GM12892 (cell line): ENCODE data around the gene KLHL26. TPM values are rescaled to one million over a fixed set of nuclear protein-coding genes. Genes with fewer than 3 reads are reported as not detected.
"Not testable (repeated sequence)": the region's sequence is repeated elsewhere in the genome, so short reads cannot be mapped to it uniquely, and the experiment has no call there.

Experiments
- DNase-seq: peaks from one replicate; pipeline ENCODE4 v3.0.0; 2011; ENCODE audit not compliant: insufficient read length
- FAIRE-seq: peaks from 2 replicates; lab custom pipeline; 2011; peaks lifted over from hg19 to GRCh38; lab: Jason Lieb, UNC
- POLR2A ChIP-seq: IDR thresholded peaks from 2 replicates; pipeline ENCODE4 v1.6.1; 2011; ENCODE audit warnings: low read depth, low read length, control low read depth
- POLR2AphosphoS5 ChIP-seq: IDR thresholded peaks from 2 replicates; pipeline ENCODE4 v1.6.1; 2011; ENCODE audit warnings: low read depth, low read length, control low read depth
- TAF1 ChIP-seq: IDR thresholded peaks from 2 replicates; pipeline ENCODE4 v1.6.1; 2011; ENCODE audit warnings: low read depth, mild to moderate bottlenecking, control low read depth, low read length, borderline replicate concordance
- polyA plus RNA-seq: library from polyadenylated mRNA; unstranded; fragments of >200 nt; gene quantifications from one replicate; pipeline ENCODE4 v1.2.1, GENCODE V29; 2012; ENCODE audit warnings: missing spikeins, inconsistent platforms; ENCODE audit not compliant: missing spikeins

Gene KLHL26
- polyA plus RNA-seq, result 1.5 TPM

GRCh38 chr19:18636969-18637629, at the start of gene KLHL26:
TSS of gene KLHL26 (plus strand) at chr19:18637028. CDS start at chr19:18637055, 27 bp downstream.
- no peak for FAIRE-seq
- TF ChIP-seq TAF1, result peak; percentile 69; the same call in 1 of the 2 replicates
- no peak for TF ChIP-seq POLR2AphosphoS5
- peak; percentile 61; the same call in 1 of the 2 replicates for TF ChIP-seq POLR2A
- DNase-seq, result peak; percentile 89

DNA sequence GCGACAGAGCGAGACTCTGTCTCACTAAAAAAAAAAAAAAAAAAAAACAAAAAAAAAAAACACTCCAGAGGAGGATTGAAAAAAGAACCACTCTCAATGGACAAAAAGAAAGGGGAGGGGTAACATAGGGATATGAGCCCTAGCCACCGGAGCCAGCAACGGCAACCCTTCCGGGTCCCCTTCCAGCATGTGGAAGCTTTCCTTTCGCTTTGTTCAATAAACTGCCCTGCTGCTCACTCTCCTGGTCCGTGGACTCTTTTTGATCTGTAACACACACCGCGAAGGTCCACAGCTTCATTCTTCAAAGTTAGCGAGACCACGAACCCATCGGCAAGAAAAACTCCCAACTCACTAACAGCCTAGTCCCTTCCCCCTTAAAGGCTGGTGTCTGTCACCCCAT, 49.3 kb upstream of the KLHL26 start:
- no peak for TF ChIP-seq POLR2A
- TF ChIP-seq TAF1, result no peak
- TF ChIP-seq POLR2AphosphoS5, result no peak
- no peak for DNase-seq
- FAIRE-seq, result no peak

DNA sequence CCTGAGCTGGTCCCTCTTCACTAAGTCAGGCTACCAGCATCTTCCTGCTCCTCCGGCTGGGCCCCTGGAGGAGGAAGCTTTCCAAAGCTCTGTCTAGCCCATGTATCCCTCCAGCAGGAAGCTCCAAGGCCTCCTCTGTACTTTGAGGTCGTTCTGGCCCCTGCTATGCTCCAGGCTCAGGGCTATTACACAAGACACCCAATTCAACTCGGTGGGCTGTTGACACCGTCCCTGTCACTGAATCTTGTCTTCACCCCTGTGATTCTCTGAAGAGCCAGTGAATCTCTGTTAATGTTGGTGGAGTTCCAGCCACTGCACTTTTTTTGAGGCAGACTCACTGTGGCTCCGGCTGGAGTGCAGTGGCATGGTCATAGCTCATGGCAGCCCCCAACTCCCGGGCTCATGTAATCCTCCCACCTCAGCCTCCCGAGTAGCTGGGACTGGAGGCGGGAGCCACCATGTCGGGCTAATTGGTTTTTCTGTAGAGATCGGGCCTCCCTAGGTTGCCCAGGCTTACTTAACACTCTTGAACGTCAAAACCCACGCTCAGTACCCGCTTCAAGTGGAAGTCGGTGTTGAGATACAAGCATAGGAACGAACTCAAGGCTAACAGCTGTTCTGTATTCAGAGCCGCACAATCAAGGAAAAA, 48.7 kb upstream of the KLHL26 start:
- TF ChIP-seq POLR2A (no peak), POLR2AphosphoS5 (no peak), TAF1 (no peak)
- DNase-seq, result no peak
- FAIRE-seq, result no peak

GRCh38 chr19:18588611-18589379, 48.0 kb upstream of the KLHL26 start, which contains the start of gene REX1BD:
TSS of gene REX1BD (plus strand) at chr19:18588798. CDS start at chr19:18588802, 4 bp downstream.
- DNase-seq, result peak; percentile 83
- FAIRE-seq, result peak; percentile 83
- TF ChIP-seq TAF1, result peak; percentile 6; the same call in 1 of the 2 replicates
- peak; percentile 79; the same call in 1 of the 2 replicates for TF ChIP-seq POLR2A
- TF ChIP-seq POLR2AphosphoS5, result 0 out of 2 replicates have a peak, but pooled peaks have one; percentile 31

DNA sequence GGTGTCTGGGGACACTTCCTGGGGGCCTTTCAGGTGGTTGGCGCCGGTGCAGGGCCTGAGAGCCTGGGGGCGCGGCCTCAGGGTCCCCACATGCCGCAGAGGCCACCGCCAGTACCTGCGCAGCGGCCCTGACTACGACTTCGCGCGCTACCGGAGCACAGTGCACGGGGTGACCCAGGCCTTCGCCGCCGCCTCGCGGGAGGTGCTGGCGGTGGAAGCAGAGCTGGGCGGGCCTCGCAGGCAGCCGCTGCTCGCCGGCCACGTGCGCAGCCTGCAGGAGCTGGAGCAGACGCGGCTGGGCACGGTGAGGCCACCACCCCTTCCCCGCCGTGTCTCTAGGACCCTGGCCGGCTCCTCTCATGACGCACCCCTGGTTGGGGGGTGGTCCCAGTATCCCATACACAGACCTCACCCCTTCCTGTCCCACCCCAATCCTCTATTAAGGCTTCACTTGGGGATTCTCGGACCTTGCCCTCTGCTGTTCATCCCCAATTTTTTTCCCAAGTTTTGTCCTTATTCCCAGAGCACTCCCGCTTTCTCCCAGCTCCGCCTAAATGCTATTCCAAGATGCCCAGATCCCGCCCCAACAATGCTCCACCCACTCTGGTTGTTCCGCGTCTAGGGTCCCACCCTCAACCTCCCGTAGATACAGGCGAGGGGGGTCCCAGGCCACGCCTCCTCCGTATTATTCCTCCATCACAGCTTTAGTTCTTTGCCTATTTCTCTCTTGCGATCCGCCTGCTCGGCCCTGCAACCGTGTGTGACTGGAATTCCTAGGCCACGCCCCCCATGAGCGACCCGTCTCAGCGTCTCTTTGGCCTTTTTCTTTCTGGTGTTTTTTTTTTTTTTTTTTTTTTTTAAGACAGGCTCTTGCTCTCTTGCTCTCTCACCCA, 47.2 kb upstream of the KLHL26 start:
- peak; percentile 90 for FAIRE-seq
- DNase-seq, result no peak
- TF ChIP-seq POLR2A (no peak), POLR2AphosphoS5 (no peak), TAF1 (no peak)

DNA sequence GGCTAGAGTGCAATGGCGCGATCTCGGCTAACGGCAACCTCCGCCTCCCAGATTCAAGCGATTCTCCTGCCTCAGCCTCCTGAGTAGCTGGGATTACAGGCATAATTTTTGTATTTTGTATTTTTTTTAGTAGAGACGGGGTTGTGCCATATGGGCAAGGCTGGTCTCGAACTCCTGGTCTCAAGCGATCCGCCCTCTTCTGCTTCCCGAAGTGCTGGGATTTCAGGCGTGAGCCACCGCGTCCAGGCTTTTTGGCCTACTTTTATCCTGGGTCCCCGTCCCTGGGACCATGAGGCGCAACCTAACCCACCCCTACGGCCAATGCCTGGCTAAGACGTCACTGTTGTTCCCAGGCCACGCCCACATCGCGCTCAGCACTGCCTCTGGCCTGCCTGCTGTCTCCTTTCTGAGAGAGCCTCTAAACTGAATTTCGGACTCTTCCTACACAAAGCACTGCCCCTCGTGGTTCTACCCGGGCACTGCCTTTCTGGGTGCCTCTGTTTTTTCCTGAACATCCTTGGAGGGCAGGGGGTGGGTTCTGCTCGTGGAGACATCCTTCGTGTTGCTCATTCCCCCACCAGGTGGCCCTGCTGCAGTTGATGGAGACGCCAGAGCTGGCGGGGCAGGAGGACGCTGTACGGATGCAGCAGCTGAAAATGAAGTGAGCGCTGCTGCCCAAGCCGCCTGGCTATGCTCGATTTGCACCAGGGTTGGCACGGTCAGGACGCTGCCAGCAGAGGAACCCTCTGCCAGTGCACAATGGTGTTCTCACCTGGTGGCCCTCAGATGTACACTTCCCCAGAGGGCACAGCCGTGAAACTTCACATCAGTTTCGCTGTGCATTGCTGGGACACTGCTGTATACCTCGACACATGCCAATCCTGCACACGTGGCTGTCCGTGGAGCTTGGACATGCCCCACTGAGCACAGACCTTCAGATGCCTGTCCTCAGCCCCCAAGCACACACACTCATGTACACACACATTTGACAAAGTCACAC, 46.3 kb upstream of the KLHL26 start:
- FAIRE-seq, result no peak
- no peak for DNase-seq
- TF ChIP-seq TAF1 (no peak), POLR2AphosphoS5 (no peak), POLR2A (no peak)

- DNase-seq (no peak), FAIRE-seq (no peak)
- TF ChIP-seq POLR2AphosphoS5 (no peak), TAF1 (no peak), POLR2A (no peak)
Measured at GRCh38 chr19:18591735-18592385, 45.0 kb upstream of the KLHL26 start.

DNA sequence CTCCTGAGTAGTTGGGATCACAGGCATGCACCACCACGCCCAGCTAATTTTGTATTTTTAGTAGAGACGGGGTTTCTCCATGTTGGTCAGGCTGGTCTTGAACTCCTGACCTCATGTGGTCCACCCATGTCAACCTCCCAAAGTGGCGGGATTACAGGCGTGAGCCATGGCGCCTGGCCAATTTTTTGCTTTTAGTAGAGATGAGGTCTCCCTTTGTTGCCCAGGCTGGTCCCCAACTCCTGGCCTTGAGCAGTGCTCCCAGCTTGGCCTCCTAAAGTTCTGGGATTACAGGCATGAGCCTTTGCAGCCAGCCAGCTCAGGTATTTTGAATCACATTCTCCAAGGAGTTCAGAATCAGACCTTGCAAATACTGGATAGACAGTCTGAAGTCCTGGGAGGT, 44.1 kb upstream of the KLHL26 start:
- not testable (repeated sequence) for DNase-seq

GRCh38 chr19:18593367-18594095, 43.3 kb upstream of the KLHL26 start:
- DNase-seq (no peak), FAIRE-seq (no peak)
- TF ChIP-seq POLR2A (no peak), POLR2AphosphoS5 (no peak), TAF1 (no peak)

More for the DNA sequence above, 44.1 kb upstream of the KLHL26 start:
- FAIRE-seq, result not testable (repeated sequence)
